NT2/D1 (cell line): ENCODE results near the gene NFASC.

ENCODE experiments used
- YY1 ChIP-seq: IDR thresholded peaks from 2 replicates; pipeline ENCODE4 v1.6.1; 2011; ENCODE audit not compliant: insufficient read length, insufficient read depth
- ZNF274 ChIP-seq: IDR thresholded peaks from 2 replicates; pipeline ENCODE4 v1.6.1; 2011; ENCODE audit warnings: mild to moderate bottlenecking, low read depth, low read length

DNA sequence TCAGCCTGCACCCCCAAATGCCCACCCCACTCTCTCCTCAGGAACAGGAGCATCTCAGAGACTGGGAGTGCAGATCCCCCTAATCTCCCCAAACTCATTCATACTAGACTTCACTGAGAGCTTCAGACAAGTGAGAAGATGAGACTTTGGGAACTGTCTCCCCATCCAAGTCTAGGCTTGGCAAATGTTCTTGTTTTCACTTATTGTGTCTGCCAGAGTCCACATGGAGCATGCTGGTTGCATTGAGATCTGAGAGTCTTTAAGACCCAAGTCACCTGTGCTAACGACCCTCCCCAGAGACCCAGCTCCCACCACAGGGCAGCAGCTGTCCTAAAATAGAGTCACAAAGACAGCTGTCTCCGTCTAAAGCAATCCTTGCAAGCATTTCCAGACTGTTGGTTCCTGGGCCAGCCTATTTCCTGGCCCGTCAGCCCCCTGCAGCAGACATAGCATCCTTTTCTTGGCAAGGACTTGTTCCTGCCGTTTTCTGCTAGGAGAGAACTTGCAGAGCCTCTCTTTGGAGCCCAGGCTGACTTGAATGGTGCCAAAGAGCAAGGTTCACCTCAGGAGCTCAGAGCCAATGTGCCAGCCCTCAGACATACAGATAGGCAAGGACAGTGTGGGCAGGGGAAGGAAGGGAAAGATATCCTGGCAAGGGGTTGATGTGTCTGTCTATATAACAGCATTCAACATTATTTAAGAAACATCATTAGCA is 170.5 kb downstream of the NFASC start:
- no peak for TF ChIP-seq ZNF274
- TF ChIP-seq YY1 = no peak
